Measurements from ENCODE around the gene COL23A1.

DNA sequence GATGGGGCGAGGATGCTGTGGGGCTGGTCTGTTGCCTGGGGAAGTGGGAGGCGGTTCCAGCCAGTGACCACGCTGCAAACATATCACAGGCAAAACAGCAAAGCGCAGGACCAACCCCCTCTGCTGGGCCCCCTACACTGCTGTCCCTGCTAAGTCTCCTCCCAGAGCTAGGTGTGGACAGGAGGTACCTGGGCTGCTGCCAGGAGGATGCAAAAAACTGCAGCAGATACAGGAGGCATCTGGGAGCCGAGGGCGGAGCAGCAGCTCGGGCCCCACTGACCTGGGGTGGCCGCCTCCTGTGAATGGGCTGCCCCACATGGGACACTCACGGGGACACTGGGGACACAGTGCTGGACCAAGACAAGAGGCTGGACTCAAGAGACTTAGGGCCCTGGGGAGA lies 309.6 kb downstream of the COL23A1 start:
- no peak for TF ChIP-seq CTCF (conservative IDR thresholded peaks at IDR 0.05 in 1 of 2, IDR thresholded peaks at IDR 0.05 in 1 of 2; ENCODE audit: low read depth in 1 of 2, low read length in 2 of 2)
- no peak for TF ChIP-seq EZH2 (IDR thresholded peaks at IDR 0.05; ENCODE audit: low read length, missing control alignments)

Data from fibroblast of lung (primary cell).